OCI-LY1 (cell line): ENCODE data around the gene INPP5A.

Experiments
- CTCF ChIP-seq: fragments of 200-600 bp; sonication (generic), shearing (Covaris generic); IDR thresholded peaks from 2 replicates; pipeline ENCODE4 v1.5.1; 2017; ENCODE audit warnings: mild to moderate bottlenecking, antibody characterized with exemption, low read length, moderate library complexity, mixed read lengths
- EZH2 ChIP-seq: fragments of 200-600 bp; sonication (generic), shearing (Covaris generic); IDR thresholded peaks from 2 replicates; pipeline ENCODE4 v1.8.0; 2017; ENCODE audit warnings: borderline replicate concordance, mixed run types, mild to moderate bottlenecking, antibody characterized with exemption, low read length, moderate library complexity, mixed read lengths

- no peak for TF ChIP-seq EZH2
- no peak for TF ChIP-seq CTCF
These were observed 30.1 kb upstream of the INPP5A start for GRCh38 chr10:132507409-132507955.
